SK-N-SH (cell line): ENCODE data around the gene FAM135A.

Experiments used
- GABPA ChIP-seq: IDR thresholded peaks from 2 replicates; pipeline ENCODE4 v1.4.0; 2012; ENCODE audit warnings: low read depth, mild to moderate bottlenecking
- NRF1 ChIP-seq: IDR thresholded peaks from 2 replicates; pipeline ENCODE4 v1.6.1; 2012; ENCODE audit warnings: low read depth, mild to moderate bottlenecking, low read length
- RAD21 ChIP-seq: IDR thresholded peaks from 2 replicates; pipeline ENCODE4 v1.6.1; 2012; ENCODE audit warnings: mild to moderate bottlenecking, low read length
- SIN3A ChIP-seq: IDR thresholded peaks from 2 replicates; pipeline ENCODE4 v1.6.1; 2012; ENCODE audit warnings: low read depth, mild to moderate bottlenecking, low read length, moderate library complexity, borderline replicate concordance
- SMC3 ChIP-seq: IDR thresholded peaks from 2 replicates; pipeline ENCODE4 v1.6.1; 2012; ENCODE audit warnings: low read depth, low read length, improper control_type of control experiment
- TF ChIP-seq, protein P1 (sequence below): fragments of 200-600 bp; sonication (generic); IDR thresholded peaks from 2 replicates; pipeline ENCODE4 v1.6.1; 2017; ENCODE audit warnings: antibody characterized with exemption, mild to moderate bottlenecking, moderate library complexity
- TF ChIP-seq, protein P2 (sequence below): IDR thresholded peaks from 2 replicates; pipeline ENCODE4 v1.4.0; 2012; ENCODE audit warnings: low read depth, borderline replicate concordance
- TF ChIP-seq, protein P3 (sequence below): fragments of 150-350 bp; IDR thresholded peaks from 2 replicates; pipeline ENCODE4 v1.6.1; 2017; ENCODE audit warnings: antibody characterized with exemption, low read length, low read depth, borderline replicate concordance

DNA sequence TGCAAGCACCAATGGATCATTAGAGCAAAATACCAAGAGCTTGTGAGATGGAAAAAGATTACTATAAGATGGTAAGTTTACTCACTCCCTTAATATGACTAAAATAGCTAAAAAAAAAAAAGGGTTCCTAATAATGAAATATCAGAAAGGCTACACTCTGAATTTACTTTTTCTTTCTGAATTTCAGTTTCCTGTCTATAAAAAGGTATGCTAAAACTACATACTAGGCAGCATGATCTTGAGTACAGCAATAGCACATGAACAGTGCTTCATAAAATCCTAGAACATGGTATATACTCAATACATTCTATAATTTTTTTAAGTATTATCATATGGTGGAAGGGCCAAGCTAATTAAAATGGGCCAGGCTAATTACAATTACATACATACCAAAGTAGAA, 24.0 kb upstream of the FAM135A start:
- TF ChIP-seq, protein P1, sequence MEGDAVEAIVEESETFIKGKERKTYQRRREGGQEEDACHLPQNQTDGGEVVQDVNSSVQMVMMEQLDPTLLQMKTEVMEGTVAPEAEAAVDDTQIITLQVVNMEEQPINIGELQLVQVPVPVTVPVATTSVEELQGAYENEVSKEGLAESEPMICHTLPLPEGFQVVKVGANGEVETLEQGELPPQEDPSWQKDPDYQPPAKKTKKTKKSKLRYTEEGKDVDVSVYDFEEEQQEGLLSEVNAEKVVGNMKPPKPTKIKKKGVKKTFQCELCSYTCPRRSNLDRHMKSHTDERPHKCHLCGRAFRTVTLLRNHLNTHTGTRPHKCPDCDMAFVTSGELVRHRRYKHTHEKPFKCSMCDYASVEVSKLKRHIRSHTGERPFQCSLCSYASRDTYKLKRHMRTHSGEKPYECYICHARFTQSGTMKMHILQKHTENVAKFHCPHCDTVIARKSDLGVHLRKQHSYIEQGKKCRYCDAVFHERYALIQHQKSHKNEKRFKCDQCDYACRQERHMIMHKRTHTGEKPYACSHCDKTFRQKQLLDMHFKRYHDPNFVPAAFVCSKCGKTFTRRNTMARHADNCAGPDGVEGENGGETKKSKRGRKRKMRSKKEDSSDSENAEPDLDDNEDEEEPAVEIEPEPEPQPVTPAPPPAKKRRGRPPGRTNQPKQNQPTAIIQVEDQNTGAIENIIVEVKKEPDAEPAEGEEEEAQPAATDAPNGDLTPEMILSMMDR = no peak
- TF ChIP-seq GABPA (no peak), SMC3 (no peak), SIN3A (no peak), NRF1 (no peak), RAD21 (no peak)
- TF ChIP-seq, protein P2, sequence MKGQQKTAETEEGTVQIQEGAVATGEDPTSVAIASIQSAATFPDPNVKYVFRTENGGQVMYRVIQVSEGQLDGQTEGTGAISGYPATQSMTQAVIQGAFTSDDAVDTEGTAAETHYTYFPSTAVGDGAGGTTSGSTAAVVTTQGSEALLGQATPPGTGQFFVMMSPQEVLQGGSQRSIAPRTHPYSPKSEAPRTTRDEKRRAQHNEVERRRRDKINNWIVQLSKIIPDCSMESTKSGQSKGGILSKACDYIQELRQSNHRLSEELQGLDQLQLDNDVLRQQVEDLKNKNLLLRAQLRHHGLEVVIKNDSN = no peak
- TF ChIP-seq, protein P3, sequence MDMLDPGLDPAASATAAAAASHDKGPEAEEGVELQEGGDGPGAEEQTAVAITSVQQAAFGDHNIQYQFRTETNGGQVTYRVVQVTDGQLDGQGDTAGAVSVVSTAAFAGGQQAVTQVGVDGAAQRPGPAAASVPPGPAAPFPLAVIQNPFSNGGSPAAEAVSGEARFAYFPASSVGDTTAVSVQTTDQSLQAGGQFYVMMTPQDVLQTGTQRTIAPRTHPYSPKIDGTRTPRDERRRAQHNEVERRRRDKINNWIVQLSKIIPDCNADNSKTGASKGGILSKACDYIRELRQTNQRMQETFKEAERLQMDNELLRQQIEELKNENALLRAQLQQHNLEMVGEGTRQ = no peak
